H1 (cell line): ENCODE data around the gene HYDIN. TPM values are rescaled to one million over a fixed set of nuclear protein-coding genes. Genes with fewer than 3 reads are reported as not detected.
"Not testable (repeated sequence)": the region's sequence is repeated elsewhere in the genome, so short reads cannot be mapped to it uniquely, and the experiment has no call there.

Experiments used
- CTCF ChIA-PET: fragments of 300-600 bp; sonication (Branson Sonifier 250); formaldehyde crosslinking; loops from one replicate; lab custom pipeline; 2021; ENCODE audit not compliant: partially characterized antibody; lab: Charles Lee
- POLR2A ChIA-PET: fragments of 300-600 bp; sonication (Branson Sonifier 250); formaldehyde crosslinking; loops from one replicate; lab custom pipeline; 2021; ENCODE audit warnings: inconsistent platforms; ENCODE audit not compliant: partially characterized antibody; lab: Charles Lee
- DNase-seq, 2 experiments: peaks; one replicate each; pipeline versions ENCODE4 v3.0.0 to v3.0.0-alpha.2; 2010 to 2022; ENCODE audit warnings: low spot score in 2 of 2, low read depth in 1 of 2, mixed read lengths in 1 of 2
- FAIRE-seq: peaks from 2 replicates; lab custom pipeline; 2011; peaks lifted over from hg19 to GRCh38; lab: Jason Lieb, UNC
- H2AFZ ChIP-seq: 2 replicates; pipeline ENCODE4 v1.8.1; 2012; ENCODE audit warnings: low read length, inconsistent platforms
- H2AK5ac ChIP-seq: 2 replicates; pipeline ENCODE4 v1.6.1; 2013; ENCODE audit warnings: low read depth, low read length
- H2BK120ac ChIP-seq: replicated peaks from 2 replicates; pipeline ENCODE3; 2013; ENCODE audit warnings: low read depth, low read length, inconsistent platforms
- H2BK12ac ChIP-seq: 2 replicates; pipeline ENCODE4 v1.6.1; 2013; ENCODE audit warnings: low read depth, low read length
- H2BK15ac ChIP-seq: 2 replicates; pipeline ENCODE4 v1.6.1; 2013; ENCODE audit warnings: low read length
- H2BK20ac ChIP-seq: 2 replicates; pipeline ENCODE4 v1.6.1; 2013; ENCODE audit warnings: low read length
- H2BK5ac ChIP-seq: 2 replicates; pipeline ENCODE4 v1.6.1; 2013; ENCODE audit warnings: low read depth, low read length
- H3K14ac ChIP-seq: 2 replicates; pipeline ENCODE4 v1.6.1; 2013; ENCODE audit warnings: inconsistent platforms; ENCODE audit not compliant: insufficient read length
- H3K18ac ChIP-seq: 2 replicates; pipeline ENCODE4 v1.6.1; 2013; ENCODE audit warnings: low read length; ENCODE audit errors: extremely low read depth
- H3K23ac ChIP-seq: 2 replicates; pipeline ENCODE4 v1.6.1; 2013; ENCODE audit warnings: inconsistent platforms; ENCODE audit not compliant: insufficient read length
- H3K23me2 ChIP-seq: 2 replicates; pipeline ENCODE4 v1.6.1; 2013; ENCODE audit warnings: low read depth, low read length
- H3K27ac ChIP-seq: 2 replicates; pipeline ENCODE4 v1.6.1; 2011; ENCODE audit warnings: low read depth, low read length, inconsistent platforms
- H3K27me3 ChIP-seq, 4 experiments: replicated peaks in 1 of 4; 1 replicate in 1 of 4; 2 replicates in 3 of 4; pipeline versions ENCODE4 v1.6.1 to v1.8.1; 2011 to 2013; ENCODE audit warnings: low read length in 3 of 4, mild to moderate bottlenecking in 3 of 4, inconsistent platforms in 2 of 4, mixed read lengths in 2 of 4, moderate library complexity in 1 of 4; ENCODE audit not compliant: control insufficient read depth in 3 of 4, insufficient read depth in 3 of 4; ENCODE audit errors: extremely low read depth in 1 of 4
- H3K36me3 ChIP-seq, 4 experiments: 2 replicates each; pipeline versions ENCODE4 v1.6.1 to v1.8.1; 2011 to 2013; ENCODE audit warnings: mild to moderate bottlenecking in 4 of 4, low read length in 3 of 4, moderate library complexity in 2 of 4, control low read depth in 1 of 4, inconsistent platforms in 1 of 4; ENCODE audit not compliant: insufficient read depth in 4 of 4, control insufficient read depth in 2 of 4
- H3K4ac ChIP-seq: replicated peaks from 2 replicates; pipeline ENCODE3; 2013; ENCODE audit warnings: low read length, low read depth, mixed read lengths, inconsistent platforms; ENCODE audit not compliant: insufficient read length
- H3K4me1 ChIP-seq, 4 experiments: replicated peaks in 1 of 4; 1 replicate in 1 of 4; 2 replicates in 3 of 4; pipeline versions ENCODE4 v1.6.1 to v1.8.1; 2011 to 2013; ENCODE audit warnings: low read length in 3 of 4, inconsistent platforms in 2 of 4, mixed read lengths in 1 of 4; ENCODE audit not compliant: insufficient read depth in 4 of 4, control insufficient read depth in 3 of 4
- H3K4me2 ChIP-seq, 2 experiments: 2 replicates each; pipeline versions ENCODE4 v1.6.1 to v1.8.1; 2011 to 2013; ENCODE audit warnings: low read depth in 2 of 2, low read length in 2 of 2, control low read depth in 1 of 2, inconsistent platforms in 1 of 2, mild to moderate bottlenecking in 1 of 2; ENCODE audit not compliant: insufficient read depth in 1 of 2
- H3K4me3 ChIP-seq, 4 experiments: fragments of 200-600, 300-600 bp in 1 of 4; sonication (generic), shearing (Covaris generic), sonication (Bioruptor Twin) in 1 of 4; 2 replicates each; pipeline versions ENCODE4 v1.5.1 to v1.8.1; 2011 to 2016; ENCODE audit warnings: low read length in 4 of 4, low read depth in 3 of 4, control low read depth in 2 of 4, inconsistent platforms in 2 of 4, mild to moderate bottlenecking in 2 of 4, mixed read lengths in 1 of 4, moderate library complexity in 1 of 4; ENCODE audit not compliant: insufficient read depth in 2 of 4; ENCODE audit errors: extremely low read depth in 1 of 4
- H3K56ac ChIP-seq: replicated peaks from 2 replicates; pipeline ENCODE3; 2013; ENCODE audit warnings: low read depth, mild to moderate bottlenecking, mixed read lengths, low read length, inconsistent platforms; ENCODE audit not compliant: insufficient read length
- H3K79me1 ChIP-seq: 2 replicates; pipeline ENCODE4 v1.6.1; 2013; ENCODE audit warnings: low read depth, low read length, control low read depth
- H3K79me2 ChIP-seq, 2 experiments: 2 replicates each; pipeline versions ENCODE4 v1.6.1 to v1.8.1; 2012 to 2013; ENCODE audit warnings: low read length in 2 of 2, mild to moderate bottlenecking in 2 of 2, inconsistent platforms in 1 of 2; ENCODE audit not compliant: insufficient read depth in 2 of 2, control insufficient read depth in 1 of 2
- H3K9ac ChIP-seq, 4 experiments: replicated peaks in 1 of 4; 1 replicate in 1 of 4; 2 replicates in 3 of 4; pipeline versions ENCODE4 v1.6.1 to v1.8.1; 2011 to 2013; ENCODE audit warnings: low read depth in 3 of 4, low read length in 3 of 4, control low read depth in 2 of 4, mild to moderate bottlenecking in 2 of 4, moderate library complexity in 2 of 4, inconsistent platforms in 1 of 4; ENCODE audit errors: extremely low read depth in 1 of 4
- H3K9me3 ChIP-seq, 2 experiments: 2 replicates each; pipeline versions ENCODE4 v1.6.1 to v1.8.1; 2012 to 2013; ENCODE audit warnings: mild to moderate bottlenecking in 2 of 2, moderate library complexity in 2 of 2, control low read depth in 1 of 2, inconsistent platforms in 1 of 2, low read depth in 1 of 2, low read length in 1 of 2, mixed read lengths in 1 of 2; ENCODE audit not compliant: insufficient read depth in 2 of 2
- H4K20me1 ChIP-seq, 2 experiments: replicated peaks in 1 of 2; 2 replicates each; pipeline versions ENCODE3 to v1.8.1; 2011 to 2013; ENCODE audit warnings: inconsistent platforms in 2 of 2, low read length in 2 of 2, mild to moderate bottlenecking in 1 of 2; ENCODE audit not compliant: insufficient read depth in 2 of 2, control insufficient read depth in 1 of 2
- H4K5ac ChIP-seq: 2 replicates; pipeline ENCODE4 v1.6.1; 2013; ENCODE audit warnings: low read length, low read depth, mixed read lengths, inconsistent platforms; ENCODE audit not compliant: insufficient read length
- H4K8ac ChIP-seq: 2 replicates; pipeline ENCODE4 v1.8.0; 2013; ENCODE audit warnings: mild to moderate bottlenecking, moderate library complexity, low read length, inconsistent platforms; ENCODE audit not compliant: insufficient read depth; ENCODE audit errors: extremely low read depth
- H4K91ac ChIP-seq: replicated peaks from 2 replicates; pipeline ENCODE3; 2013; ENCODE audit warnings: low read length, mixed read lengths, inconsistent platforms; ENCODE audit not compliant: insufficient read length
- WGBS, 2 experiments: shearing (Covaris generic) in 1 of 2; methylation state at CpG; one replicate each; pipeline versions ENCODE4 v1.1.6 to v1.1.7; 2013 to 2015; ENCODE audit warnings: low lambda C conversion rate in 2 of 2, mixed read lengths in 2 of 2, inconsistent platforms in 1 of 2, low coverage in 1 of 2, missing lambda C conversion rate in 1 of 2; ENCODE audit not compliant: insufficient replicate concordance in 2 of 2, insufficient coverage in 1 of 2, insufficient read length in 1 of 2; ENCODE audit errors: extremely low coverage in 1 of 2, missing lambda C conversion rate in 1 of 2; 5-methylcytosine and 5-hydroxymethylcytosine counted together
- polyA plus RNA-seq, 7 experiments: library from polyadenylated mRNA; depleted of rRNA in 3 of 7; stranded (reverse) in 5 of 7; unstranded in 2 of 7; fragments of >200 nt in 5 of 7; fragments of 200-250 nt in 2 of 7; gene quantifications; 1 replicate in 5 of 7; 2 replicates in 1 of 7; 4 replicates in 1 of 7; pipeline versions ENCODE4 v1.2.1 to v1.2.3, GENCODE V29; 2011 to 2013; ENCODE audit warnings: missing spikeins in 2 of 7, mixed read lengths in 2 of 7
- total RNA-seq: library from RNA; stranded (reverse); fragmentation: NEBNext Ultra II Directional; extraction: Animal tissue kit (Norgen Biotek cat#: 25700); gene quantifications from 2 replicates; pipeline ENCODE4 v1.2.1, GENCODE V29; 2021

The HYDIN gene
- total and polyA plus RNA-seq, 2 of the 8 experiments (the other 6 are each of a cell fraction or from before 2014, with no cell fraction given) = 1.1 to 1.8 TPM

- H3K36me3 ChIP-seq, H3K9me3 ChIP-seq, H2BK12ac ChIP-seq, H3K4ac ChIP-seq, H3K18ac ChIP-seq, H3K56ac ChIP-seq, H4K91ac ChIP-seq, H2BK5ac ChIP-seq, H4K5ac ChIP-seq, FAIRE-seq, H2AK5ac ChIP-seq, H2BK20ac ChIP-seq, H2BK120ac ChIP-seq, H3K27me3 ChIP-seq, H3K14ac ChIP-seq, CTCF ChIA-PET, H2BK15ac ChIP-seq, H4K8ac ChIP-seq, H2AFZ ChIP-seq, H3K79me1 ChIP-seq, H3K23me2 ChIP-seq, H3K23ac ChIP-seq, H3K4me3 ChIP-seq, H3K4me2 ChIP-seq, H3K27ac ChIP-seq, H3K79me2 ChIP-seq, DNase-seq, H4K20me1 ChIP-seq, H3K4me1 ChIP-seq, H3K9ac ChIP-seq: not testable (repeated sequence)
- whole genome bisulfite sequencing, 2 experiments = 90% methylated on average over 11 of the region's 13 CpGs; no CpG with 5 or more reads in 1 of the 2 experiments
- POLR2A ChIA-PET = interaction anchor here (0.6 kb wide), 1 partner anchor 22 kb away, joined by 3 read pairs; no protein-coding TSS in a partner anchor
These were observed 412.4 kb downstream of the HYDIN start for GRCh38 chr16:70818088-70818487.
